Chondrocyte (in vitro differentiated cells): Measurements from ENCODE around the gene NPAS2. TPM values are rescaled to one million over a fixed set of nuclear protein-coding genes. Genes with fewer than 3 reads are reported as not detected.

Source experiments
- DNase-seq: peaks from one replicate; pipeline ENCODE4 v3.0.0; 2021; ENCODE audit warnings: mixed read lengths, low spot score
- H3K27ac Mint-ChIP-seq: one replicate; pipeline ENCODE4 v1.8.0; 2021; ENCODE audit warnings: mild to moderate bottlenecking, moderate library complexity, mixed read lengths; ENCODE audit not compliant: unreplicated experiment
- H3K27me3 Mint-ChIP-seq: 2 replicates; pipeline ENCODE4 v1.8.0; 2021; ENCODE audit warnings: low read depth, mixed read lengths
- H3K36me3 Mint-ChIP-seq: 2 replicates; pipeline ENCODE4 v1.8.0; 2021; ENCODE audit warnings: low read depth, mixed read lengths
- H3K4me1 Mint-ChIP-seq: 2 replicates; pipeline ENCODE4 v1.8.0; 2021; ENCODE audit warnings: low read depth, mild to moderate bottlenecking, mixed read lengths
- H3K4me3 Mint-ChIP-seq: one replicate; pipeline ENCODE4 v1.8.0; 2021; ENCODE audit warnings: mild to moderate bottlenecking, moderate library complexity, mixed read lengths; ENCODE audit not compliant: unreplicated experiment
- H3K9me3 Mint-ChIP-seq: 2 replicates; pipeline ENCODE4 v1.8.0; 2021; ENCODE audit warnings: low read depth, mixed read lengths
- CTCF ChIP-seq: fragments of 200-600 bp; sonication (generic); IDR thresholded peaks from 2 replicates; pipeline ENCODE4 v1.5.0; 2021; ENCODE audit warnings: antibody characterized with exemption, mild to moderate bottlenecking, moderate library complexity
- total RNA-seq: library from RNA; stranded (reverse); gene quantifications from 3 replicates; pipeline ENCODE4 v1.2.1, GENCODE V29; 2021

NPAS2 gene
- total RNA-seq, 1 donor from 2014 or later = 25.6 TPM

GRCh38 chr2:100820523-100821254 lies 750 bp downstream of the NPAS2 start:
- no peaks in the 10 kb centered on the region for H3K9me3 Mint-ChIP-seq
- DNase-seq = no peak
- no peak for TF ChIP-seq CTCF
- H3K27me3 Mint-ChIP-seq = no peaks in the 10 kb centered on the region
- H3K27ac Mint-ChIP-seq = peak overlapping the region; percentile 62
- peaks cover 47% of the 10 kb centered on the region for H3K4me1 Mint-ChIP-seq
- H3K36me3 Mint-ChIP-seq = no peaks in the 10 kb centered on the region
- H3K4me3 Mint-ChIP-seq = peak overlapping the region; percentile 70

GRCh38 chr2:100821255-100821910 lies 1.4 kb downstream of the NPAS2 start:
- Mint-ChIP-seq H3K36me3 (no peaks in the 10 kb centered on the region), H3K4me1 (peaks cover 48% of the 10 kb centered on the region), H3K27ac (peak overlapping the region; percentile 62), H3K9me3 (no peaks in the 10 kb centered on the region), H3K27me3 (no peaks in the 10 kb centered on the region), H3K4me3 (peak overlapping the region; percentile 70)
- TF ChIP-seq CTCF = peak; percentile 59
- DNase-seq = no peak

DNA sequence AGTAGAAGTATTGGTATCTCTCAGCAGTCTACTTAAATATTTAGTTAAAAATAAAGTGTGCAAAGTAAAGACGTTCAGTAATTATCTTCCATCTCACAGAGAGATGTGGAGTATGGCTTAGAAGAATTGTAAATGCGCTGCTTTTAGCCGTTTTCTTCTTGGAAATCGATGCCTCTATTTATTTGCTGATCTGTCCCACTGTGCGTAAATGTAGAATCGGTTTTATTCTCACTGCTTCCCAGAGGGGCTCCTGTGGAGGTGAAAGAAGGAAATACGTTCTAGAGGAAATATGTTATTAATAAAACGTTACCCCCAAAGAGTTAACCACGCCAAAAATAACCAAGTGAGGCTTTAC lies 1.9 kb downstream of the NPAS2 start:
- peak overlapping the region; percentile 70 for H3K4me3 Mint-ChIP-seq
- no peak for TF ChIP-seq CTCF
- H3K36me3 Mint-ChIP-seq = no peaks in the 10 kb centered on the region
- H3K27ac Mint-ChIP-seq = peak overlapping the region; percentile 72
- H3K4me1 Mint-ChIP-seq = peaks cover 48% of the 10 kb centered on the region
- H3K27me3 Mint-ChIP-seq = no peaks in the 10 kb centered on the region
- H3K9me3 Mint-ChIP-seq = no peaks in the 10 kb centered on the region
- DNase-seq = no peak

GRCh38 chr2:100822587-100823248 lies 2.8 kb downstream of the NPAS2 start:
- no peaks in the 10 kb centered on the region for H3K27me3 Mint-ChIP-seq
- no peak for DNase-seq
- H3K27ac Mint-ChIP-seq = peak overlapping the region; percentile 72
- no peak for TF ChIP-seq CTCF
- H3K4me1 Mint-ChIP-seq = peaks cover 44% of the 10 kb centered on the region
- no peaks in the 10 kb centered on the region for H3K36me3 Mint-ChIP-seq
- peaks cover 5% of the 10 kb centered on the region for H3K9me3 Mint-ChIP-seq
- peak overlapping the region; percentile 44 for H3K4me3 Mint-ChIP-seq

DNA sequence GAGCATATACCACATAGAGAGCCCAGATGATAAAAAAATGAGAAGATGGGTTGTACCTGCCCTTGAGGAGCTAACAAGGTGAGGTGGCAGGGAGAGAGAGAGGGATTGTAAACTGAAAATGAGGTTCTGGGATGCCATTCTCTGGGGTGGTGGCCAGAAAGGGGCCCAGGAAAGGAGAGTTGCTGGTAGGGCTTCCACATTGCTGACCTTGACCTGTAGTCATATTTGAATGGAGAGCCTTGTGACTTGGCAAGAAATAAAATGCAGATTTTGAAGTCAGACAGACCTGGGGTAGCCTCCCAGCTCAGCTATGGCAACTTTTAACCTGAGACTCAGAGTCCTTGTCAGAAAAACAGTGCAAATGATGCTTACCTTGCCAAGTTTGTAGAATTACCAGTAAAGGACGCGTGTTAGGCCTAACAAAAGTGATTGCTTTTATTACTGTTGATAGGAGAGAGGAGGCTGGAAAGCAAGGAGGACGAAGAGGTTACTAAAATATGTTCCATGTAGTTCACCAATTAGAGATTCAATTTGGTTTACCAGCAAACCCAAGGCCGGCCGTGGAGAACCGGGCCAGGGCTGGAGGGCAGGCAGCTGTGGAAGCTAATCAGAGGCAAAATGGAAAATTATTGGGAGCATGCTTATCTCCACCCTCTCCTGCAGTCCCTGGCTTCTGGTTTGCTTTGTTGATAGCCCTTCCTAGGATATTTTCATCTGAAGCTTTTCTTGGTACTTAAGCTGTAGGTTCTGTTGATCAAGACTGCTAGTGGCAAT lies 3.9 kb downstream of the NPAS2 start:
- H3K27ac Mint-ChIP-seq = no peak overlapping the region
- DNase-seq = no peak
- TF ChIP-seq CTCF = no peak
- H3K4me3 Mint-ChIP-seq = no peak overlapping the region
- peaks cover 36% of the 10 kb centered on the region for H3K4me1 Mint-ChIP-seq
- H3K36me3 Mint-ChIP-seq = peaks cover 5% of the 10 kb centered on the region
- peaks cover 12% of the 10 kb centered on the region for H3K9me3 Mint-ChIP-seq
- no peaks in the 10 kb centered on the region for H3K27me3 Mint-ChIP-seq
